Prostate gland (tissue), 2 donors: ENCODE data around the gene PIP5K1B.

ENCODE experiments used
- CTCF ChIP-seq, 4 experiments: fragments of 200-600 bp in 2 of 4; fragments of 450-650 bp in 2 of 4; sonication (generic) in 2 of 4; IDR thresholded peaks; 1 replicate in 3 of 4; 2 replicates in 1 of 4; pipeline ENCODE4 v1.5.1; 2016 to 2019; ENCODE audit warnings: antibody characterized with exemption in 4 of 4, mild to moderate bottlenecking in 2 of 4, moderate library complexity in 2 of 4
- POLR2A ChIP-seq: fragments of 450-650 bp; IDR thresholded peaks from one replicate; pipeline ENCODE4 v1.6.1; 2016; ENCODE audit warnings: antibody characterized with exemption, mild to moderate bottlenecking

- TF ChIP-seq CTCF (IDR thresholded peaks at IDR 0.05): no peak
- no peak for TF ChIP-seq POLR2A
Observed at GRCh38 chr9:68702493-68702892, 2.5 kb upstream of the PIP5K1B start.
